Renal cortical epithelial cell (primary cell): ENCODE measurements around the gene PUS3. TPM values are rescaled to one million over a fixed set of nuclear protein-coding genes. Genes with fewer than 3 reads are reported as not detected.
A peak's percentile ranks its signal among the peaks of the same experiment; 100 is the strongest.
"Not testable (repeated sequence)": the region's sequence is repeated elsewhere in the genome, so short reads cannot be mapped to it uniquely, and the experiment has no call there.

Experiments
- DNase-seq: peaks from one replicate; pipeline ENCODE4 v3.0.0-alpha.2; 2011; ENCODE audit warnings: low read depth
- total RNA-seq: library from RNA; depleted of rRNA; stranded (reverse); fragments of >200 nt; gene quantifications from 2 replicates; pipeline ENCODE4 v1.2.3, GENCODE V29; 2014

PUS3 gene
- total RNA-seq, 1 donor from 2014 or later = 23.4 TPM

GRCh38 chr11:125916683-125917347 lies 13.8 kb upstream of the PUS3 start:
- DNase-seq = no peak

DNA sequence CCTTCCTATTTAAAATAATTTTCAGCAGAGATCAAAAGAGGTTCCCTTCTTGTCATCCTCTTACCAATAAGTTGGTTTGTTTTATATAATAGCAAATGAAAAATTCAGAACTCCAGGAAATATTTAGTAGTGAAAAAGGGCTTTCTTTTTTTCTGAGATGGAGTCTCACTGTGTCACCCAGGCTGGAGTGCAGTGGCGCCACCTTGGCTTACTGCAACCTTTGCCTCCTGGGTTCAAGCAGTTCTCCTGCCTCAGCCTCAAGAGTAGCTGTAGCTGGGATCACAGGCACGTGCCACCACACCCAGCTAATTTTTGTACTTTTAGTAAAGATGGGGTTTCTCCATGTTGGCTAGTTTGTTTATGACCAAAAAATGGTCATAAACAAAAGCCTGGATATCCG lies 11.6 kb upstream of the PUS3 start:
- not testable (repeated sequence) for DNase-seq

GRCh38 chr11:125910226-125910849 lies 7.3 kb upstream of the PUS3 start:
- DNase-seq = no peak

GRCh38 chr11:125904678-125905077 lies 1.7 kb upstream of the PUS3 start:
- DNase-seq = no peak

DNA sequence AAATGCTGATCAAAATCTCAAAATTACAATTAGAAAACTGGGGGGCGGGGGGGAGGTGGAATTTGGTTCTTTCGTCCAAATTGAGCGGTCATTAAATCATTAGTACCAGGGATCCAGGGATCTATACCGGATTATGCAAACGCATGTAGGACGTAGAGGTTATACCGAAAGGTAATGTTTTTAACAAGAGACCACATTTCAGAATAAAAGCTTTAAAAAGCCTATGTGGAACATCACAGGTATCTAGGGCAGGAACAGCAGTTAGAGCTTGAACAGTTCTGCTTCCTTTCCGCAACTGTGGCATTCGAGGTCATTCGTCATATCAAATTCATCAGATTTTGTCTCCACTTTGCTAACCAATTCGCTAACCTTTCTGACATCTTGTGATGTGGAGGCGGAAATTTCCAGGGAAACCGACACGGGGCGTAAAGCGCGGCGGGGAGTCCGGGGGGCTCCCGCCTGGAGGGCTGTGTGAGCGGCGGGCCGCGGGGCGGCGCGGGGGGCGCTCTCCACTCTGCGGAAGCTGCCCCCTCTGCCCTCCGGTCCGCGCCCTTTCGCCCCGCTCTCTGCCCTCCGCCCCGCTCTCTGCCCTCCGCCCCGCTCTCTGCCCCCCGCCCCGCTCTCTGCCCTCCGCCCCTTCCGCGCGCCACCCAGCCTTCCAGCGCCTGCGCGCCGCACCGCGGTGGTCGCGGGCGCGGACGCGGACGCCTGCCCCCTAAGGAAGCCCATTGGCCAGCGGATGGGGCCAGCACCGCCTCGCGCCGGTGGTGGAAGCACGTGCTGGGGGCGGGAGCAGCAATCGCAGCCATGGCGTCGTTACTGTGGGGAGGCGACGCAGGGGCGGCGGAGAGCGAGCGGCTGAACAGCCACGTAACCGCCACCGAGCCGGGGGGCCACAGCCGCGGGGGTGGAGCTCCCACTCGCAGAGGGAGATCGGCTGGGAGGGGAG lies 979 bp upstream of the PUS3 start, which contains the start of gene DDX25:
Gene DDX25 (plus strand): TSS at position 798 of the 949 bp plus-strand sequence. CDS start 10 bp downstream, at position 808.
- DNase-seq = no peak

DNA sequence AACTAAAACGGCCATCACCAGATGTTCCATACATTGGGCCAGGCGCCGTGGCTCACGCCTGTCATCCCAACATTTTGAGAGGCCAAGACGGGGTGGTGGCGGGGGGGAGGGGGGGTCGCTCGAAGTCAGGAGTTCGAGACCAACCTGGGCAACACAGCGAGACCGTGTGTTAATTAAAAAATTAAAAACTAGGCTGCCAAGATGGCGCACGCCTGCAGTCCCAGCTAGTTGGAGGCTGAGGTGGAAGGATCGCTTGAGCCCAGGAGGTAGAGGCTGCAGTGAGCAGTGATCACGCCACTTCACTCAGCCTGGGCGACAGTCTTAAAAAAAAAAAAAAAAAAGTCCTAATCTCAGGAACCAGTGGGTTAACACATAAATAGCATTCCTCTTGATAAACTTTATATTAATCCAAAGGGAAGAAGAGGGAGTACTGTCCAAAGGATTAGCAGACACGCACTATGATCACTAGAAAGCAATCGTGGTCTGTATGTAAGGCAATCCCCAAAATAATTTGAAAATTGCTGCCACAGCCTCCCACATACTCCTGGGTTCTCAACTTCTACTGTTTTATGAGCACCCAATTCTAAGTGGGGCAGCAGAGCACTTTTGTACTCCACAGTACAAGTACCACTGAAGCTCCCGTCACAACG lies 604 bp downstream of the PUS3 start:
- no peak for DNase-seq

- DNase-seq = no peak
Observed at GRCh38 chr11:125901872-125902271, 1.1 kb downstream of the PUS3 start.

- peak; percentile 25 for DNase-seq
Observed at GRCh38 chr11:125892994-125893393, 10.0 kb downstream of the PUS3 start.

- peak; percentile 26 for DNase-seq
Observed at GRCh38 chr11:125892071-125892470, 10.9 kb downstream of the PUS3 start.

GRCh38 chr11:125890447-125891100 lies 12.4 kb downstream of the PUS3 start:
- no peak for DNase-seq

DNA sequence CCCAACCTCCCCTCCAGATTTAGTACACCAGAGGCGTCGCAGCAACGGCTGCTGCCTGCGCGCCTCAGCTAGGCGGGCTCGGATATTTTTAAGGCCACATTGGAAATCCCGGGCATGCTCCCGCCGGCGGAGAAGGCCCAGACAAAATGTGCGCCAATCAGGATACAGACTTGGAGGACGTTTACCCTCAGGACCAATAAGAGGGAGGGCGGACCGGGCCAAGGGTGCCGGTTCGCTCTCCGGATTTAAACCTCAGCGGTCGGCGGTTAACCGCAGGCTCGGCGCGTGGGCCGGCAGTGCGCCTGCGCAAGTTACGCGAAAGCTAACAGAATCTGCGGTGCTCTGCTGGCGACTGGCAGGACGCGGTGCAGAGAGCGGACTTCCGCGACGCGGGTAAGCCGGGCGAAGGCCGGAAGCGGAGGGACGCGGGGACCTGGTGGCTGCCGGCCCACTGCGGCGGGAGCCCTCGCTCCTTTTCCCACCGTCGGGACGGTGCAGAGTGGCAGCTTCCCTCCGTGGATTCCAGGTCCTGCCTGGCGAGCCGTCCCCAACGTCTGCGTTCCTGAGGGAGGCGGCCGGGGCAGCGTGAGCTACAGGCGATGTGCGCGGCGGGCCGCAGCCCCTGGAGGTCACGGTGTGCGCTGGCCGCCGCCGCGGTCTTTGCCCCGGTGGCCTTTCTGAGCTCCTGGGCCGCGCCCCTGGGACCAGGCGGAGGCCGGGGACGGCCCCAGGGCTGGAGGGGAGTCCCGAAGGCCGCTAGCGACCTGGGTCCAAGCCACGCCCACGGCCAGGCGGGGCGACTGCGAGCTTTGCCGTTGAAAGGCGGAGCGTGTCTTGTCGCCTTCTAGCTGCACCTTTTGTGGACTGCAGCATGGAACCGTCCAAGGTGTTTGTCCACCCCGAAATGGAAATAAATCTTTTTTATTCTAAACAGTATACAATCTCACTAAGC lies 15.4 kb downstream of the PUS3 start, which contains the start of gene HYLS1:
Gene HYLS1 (plus strand): TSS at position 296 of the 952 bp plus-strand sequence. CDS start 11,701 bp downstream, outside the sequence.
- peak; percentile 93 for DNase-seq

GRCh38 chr11:125886997-125887372 lies 16.0 kb downstream of the PUS3 start:
- DNase-seq = peak; percentile 25

DNA sequence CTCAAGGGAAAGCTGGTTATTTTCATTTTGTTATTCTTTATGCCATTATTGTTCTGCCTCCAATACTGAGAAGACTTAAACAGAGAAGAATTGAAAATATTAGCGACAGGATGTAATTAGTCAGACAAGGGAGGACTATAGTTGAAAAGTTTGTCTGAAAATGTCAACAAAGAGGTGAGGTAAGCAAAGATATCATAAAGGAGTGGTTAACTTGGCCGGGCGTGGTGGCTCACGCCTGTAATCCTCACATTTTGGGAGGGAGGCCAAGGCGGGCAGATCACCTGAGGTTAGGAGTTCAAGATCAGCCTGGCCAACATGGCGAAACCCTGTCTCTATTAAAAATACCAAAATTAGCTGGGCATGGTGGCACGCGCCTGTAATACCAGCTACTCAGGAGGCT lies 19.6 kb downstream of the PUS3 start:
- no peak for DNase-seq

- no peak for DNase-seq
Observed at GRCh38 chr11:125881291-125881690, 21.7 kb downstream of the PUS3 start.

- peak; percentile 61 for DNase-seq
Observed at GRCh38 chr11:125874556-125875124, 28.4 kb downstream of the PUS3 start.

DNA sequence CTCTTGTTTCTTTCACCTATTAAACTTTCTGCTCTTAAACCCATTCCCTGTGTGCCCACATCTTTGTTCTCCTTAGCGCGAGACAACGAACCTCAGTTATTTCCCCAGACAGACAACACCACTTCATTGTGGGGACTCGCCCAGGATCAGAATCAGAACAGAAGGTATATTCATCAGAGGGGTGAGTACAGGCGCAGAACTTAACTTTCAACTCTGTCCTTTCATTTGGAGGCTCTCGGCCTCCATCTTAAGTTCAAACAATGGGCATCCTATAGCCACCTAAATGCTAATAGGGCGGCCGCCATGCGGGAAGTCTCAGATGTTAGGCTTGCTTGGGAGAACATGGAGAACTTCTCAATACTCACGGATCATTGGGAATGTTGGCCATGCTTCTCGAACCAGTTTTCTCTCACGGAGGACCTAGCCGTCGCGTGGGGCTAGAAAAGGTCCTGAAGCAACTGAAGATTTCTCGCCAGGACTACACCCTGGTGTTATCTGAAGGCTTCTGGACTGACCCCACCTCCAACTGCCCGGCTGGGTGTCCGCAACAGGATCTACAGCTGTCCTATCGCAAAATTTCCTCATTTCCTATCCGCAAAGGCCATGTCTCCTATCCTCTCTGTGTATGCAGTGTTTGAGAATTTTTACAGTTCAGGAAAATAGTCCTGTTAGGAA lies 29.0 kb downstream of the PUS3 start:
- no peak for DNase-seq

GRCh38 chr11:125872138-125872491 lies 30.9 kb downstream of the PUS3 start:
- DNase-seq = no peak

GRCh38 chr11:125871391-125872137 lies 31.4 kb downstream of the PUS3 start:
- no peak for DNase-seq
